ENCODE data around the gene CTDP1. TPM values are rescaled to one million over a fixed set of nuclear protein-coding genes. Genes with fewer than 3 reads are reported as not detected.
"Not testable (repeated sequence)": the region's sequence is repeated elsewhere in the genome, so short reads cannot be mapped to it uniquely, and the experiment has no call there.

The CTDP1 gene
- total RNA-seq, 4 donors from 2014 or later = 20.7 to 36.2 (median 25.8) TPM

DNA sequence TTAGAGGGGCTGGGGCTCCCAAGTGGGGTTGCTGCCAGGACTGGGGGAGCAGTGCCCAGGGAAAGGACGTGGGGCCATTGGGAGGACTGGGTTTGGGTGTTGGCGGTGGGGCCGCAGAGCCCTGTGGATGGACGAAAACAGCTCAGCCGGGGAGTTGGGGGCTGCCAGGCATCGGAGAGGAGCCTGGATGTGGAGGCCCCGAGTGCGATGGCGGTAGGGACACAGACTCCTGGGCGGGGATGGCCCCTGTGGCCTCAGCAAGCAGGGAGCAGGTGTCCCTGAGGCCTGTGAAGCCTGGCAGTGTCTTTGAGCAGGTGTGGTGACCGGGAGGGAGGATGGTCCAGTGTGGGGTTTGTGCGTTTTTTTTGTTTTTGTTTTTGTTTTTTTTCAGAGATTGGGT lies 13.3 kb downstream of the CTDP1 start:
- Histone ChIP-seq H3K4me3 (no peak overlapping the region), H3K27ac (no peak overlapping the region), H3K9me3 (no peaks in the 10 kb centered on the region), H3K27me3 (no peaks in the 10 kb centered on the region), H3K36me3 (peaks cover 0 to 29% (median 0%) of the 10 kb centered on the region in 3 donors), H3K4me1 (no peaks in the 10 kb centered on the region)
- TF ChIP-seq, protein P1, sequence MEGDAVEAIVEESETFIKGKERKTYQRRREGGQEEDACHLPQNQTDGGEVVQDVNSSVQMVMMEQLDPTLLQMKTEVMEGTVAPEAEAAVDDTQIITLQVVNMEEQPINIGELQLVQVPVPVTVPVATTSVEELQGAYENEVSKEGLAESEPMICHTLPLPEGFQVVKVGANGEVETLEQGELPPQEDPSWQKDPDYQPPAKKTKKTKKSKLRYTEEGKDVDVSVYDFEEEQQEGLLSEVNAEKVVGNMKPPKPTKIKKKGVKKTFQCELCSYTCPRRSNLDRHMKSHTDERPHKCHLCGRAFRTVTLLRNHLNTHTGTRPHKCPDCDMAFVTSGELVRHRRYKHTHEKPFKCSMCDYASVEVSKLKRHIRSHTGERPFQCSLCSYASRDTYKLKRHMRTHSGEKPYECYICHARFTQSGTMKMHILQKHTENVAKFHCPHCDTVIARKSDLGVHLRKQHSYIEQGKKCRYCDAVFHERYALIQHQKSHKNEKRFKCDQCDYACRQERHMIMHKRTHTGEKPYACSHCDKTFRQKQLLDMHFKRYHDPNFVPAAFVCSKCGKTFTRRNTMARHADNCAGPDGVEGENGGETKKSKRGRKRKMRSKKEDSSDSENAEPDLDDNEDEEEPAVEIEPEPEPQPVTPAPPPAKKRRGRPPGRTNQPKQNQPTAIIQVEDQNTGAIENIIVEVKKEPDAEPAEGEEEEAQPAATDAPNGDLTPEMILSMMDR (IDR thresholded peaks at IDR 0.05) = no peak
- no peak for TF ChIP-seq POLR2A (IDR thresholded peaks at IDR 0.05)
- peak in 1 of 3 donors; percentile 35 for DNase-seq

DNA sequence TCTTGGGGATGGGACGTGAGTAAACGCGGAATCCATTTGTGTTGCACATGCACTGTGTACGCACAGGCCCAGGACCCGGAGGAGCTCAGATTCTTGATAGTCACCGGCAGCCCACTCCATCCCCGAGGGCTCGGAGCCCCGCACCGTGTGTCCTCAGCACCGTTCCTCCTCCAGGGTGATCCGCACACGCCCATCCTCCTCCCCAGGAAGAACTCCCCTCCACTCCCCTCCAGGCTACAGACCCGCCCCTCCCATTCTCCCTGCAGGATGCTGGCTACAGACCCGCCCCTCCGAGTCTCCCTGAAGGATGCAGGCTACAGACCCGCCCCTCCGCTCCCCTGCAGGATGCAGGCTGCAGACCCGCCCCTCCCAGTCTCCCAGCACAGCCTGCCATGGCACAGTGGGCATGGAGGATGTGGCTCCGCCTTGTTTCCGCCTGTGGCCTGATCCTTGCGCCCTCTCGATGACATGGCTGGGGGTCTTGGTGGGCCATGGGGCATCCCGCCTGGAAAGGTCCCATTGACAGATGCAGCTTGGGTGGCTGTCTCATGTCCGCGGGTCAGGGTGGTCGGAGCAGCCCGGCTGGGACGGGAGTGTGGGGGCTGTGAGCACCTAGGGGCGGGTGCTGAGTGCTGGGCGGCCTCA lies 14.1 kb downstream of the CTDP1 start:
- peak in 1 of 3 donors; percentile 39 for DNase-seq
- peaks cover 0 to 37% (median 0%) of the 10 kb centered on the region in 3 donors for H3K36me3 ChIP-seq
- TF ChIP-seq POLR2A (IDR thresholded peaks at IDR 0.05) = no peak
- TF ChIP-seq, protein P1 (IDR thresholded peaks at IDR 0.05) = no peak
- H3K27me3 ChIP-seq = no peaks in the 10 kb centered on the region
- H3K4me1 ChIP-seq = no peaks in the 10 kb centered on the region
- no peak overlapping the region for H3K27ac ChIP-seq
- H3K9me3 ChIP-seq = no peaks in the 10 kb centered on the region
- H3K4me3 ChIP-seq = no peak overlapping the region

DNA sequence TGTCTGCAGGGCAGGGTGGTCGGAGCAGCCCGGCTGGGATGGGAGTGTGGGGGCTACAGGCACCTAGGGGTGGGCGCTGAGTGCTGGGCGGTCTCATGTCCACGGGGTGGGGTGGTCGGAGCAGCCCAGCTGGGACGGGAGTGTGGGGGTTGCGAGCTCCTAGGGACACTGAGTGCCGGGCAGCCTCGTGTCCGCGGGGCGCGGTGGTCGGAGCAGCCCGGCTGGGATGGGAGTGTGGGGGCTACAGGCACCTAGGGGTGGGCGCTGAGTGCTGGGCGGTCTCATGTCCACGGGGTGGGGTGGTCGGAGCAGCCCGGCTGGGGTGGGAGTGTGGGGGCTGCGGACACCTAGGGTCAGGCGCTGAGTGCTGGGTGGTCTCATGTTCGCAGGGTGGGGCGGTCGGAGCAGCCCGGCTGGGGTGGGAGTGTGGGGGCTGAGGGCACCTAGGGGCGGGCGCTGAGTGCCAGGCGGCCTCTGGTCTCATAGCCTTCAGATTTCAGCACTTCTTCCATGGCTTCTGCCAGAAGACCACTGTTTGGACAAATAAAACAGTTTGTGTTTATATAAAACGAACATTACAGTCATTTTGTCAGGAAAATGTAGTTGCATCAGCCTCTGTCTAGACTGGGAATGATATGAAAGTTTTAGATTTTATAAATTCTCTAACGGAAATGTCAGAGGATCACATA lies 14.7 kb downstream of the CTDP1 start:
- not testable (repeated sequence) for DNase-seq, H3K27me3 ChIP-seq

DNA sequence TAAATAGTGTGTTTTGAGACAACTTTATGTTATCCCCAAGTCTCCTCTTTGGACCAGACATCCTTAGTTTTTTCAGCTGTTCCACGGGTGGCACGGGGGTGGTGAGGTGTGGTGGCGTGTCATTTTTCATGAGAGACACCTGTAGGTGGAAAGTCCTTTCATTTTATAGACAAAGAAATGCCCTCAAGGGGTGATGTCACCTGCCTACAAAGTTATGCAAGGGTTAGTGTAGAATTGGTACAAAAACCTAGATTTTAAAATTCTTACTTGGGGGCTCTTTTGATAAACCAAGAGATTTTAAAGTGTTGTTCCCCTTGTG lies 15.3 kb downstream of the CTDP1 start:
- Histone ChIP-seq H3K4me3 (no peak overlapping the region), H3K4me1 (no peaks in the 10 kb centered on the region), H3K9me3 (no peaks in the 10 kb centered on the region), H3K36me3 (peaks cover 0 to 43% (median 0%) of the 10 kb centered on the region in 3 donors), H3K27ac (no peak overlapping the region), H3K27me3 (no peaks in the 10 kb centered on the region)
- no peak for DNase-seq
- no peak for TF ChIP-seq POLR2A (IDR thresholded peaks at IDR 0.05)
- TF ChIP-seq, protein P1 (IDR thresholded peaks at IDR 0.05) = no peak

More for the DNA sequence above, 14.7 kb downstream of the CTDP1 start:
- not testable (repeated sequence) for H3K4me1 ChIP-seq, H3K27ac ChIP-seq, H3K9me3 ChIP-seq, H3K4me3 ChIP-seq
- peaks cover 0 to 39% (median 0%) of the 10 kb centered on the region in 3 donors for H3K36me3 ChIP-seq

DNA sequence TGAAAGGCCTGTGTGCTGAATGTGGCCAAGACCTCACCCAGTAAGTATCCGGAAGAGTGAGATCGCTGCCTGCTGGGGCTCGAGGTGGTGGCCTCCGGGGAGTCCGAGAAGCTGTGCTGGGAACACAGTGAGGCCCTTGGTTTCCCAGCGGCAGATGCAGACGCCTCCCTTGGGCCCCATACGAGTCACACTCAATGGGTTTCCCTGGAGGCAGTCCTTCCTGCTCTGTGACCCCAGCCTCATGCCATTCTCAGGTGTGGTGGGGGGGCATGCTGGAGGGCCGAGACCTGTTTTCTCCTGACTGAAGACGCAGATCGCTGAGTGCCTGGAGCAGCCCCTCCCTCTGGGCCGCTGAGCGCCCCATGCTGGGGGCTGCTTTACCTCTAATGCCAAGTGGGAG lies 15.7 kb downstream of the CTDP1 start:
- H3K36me3 ChIP-seq = peaks cover 0 to 47% (median 0%) of the 10 kb centered on the region in 3 donors
- no peak for DNase-seq
- H3K27ac ChIP-seq = no peak overlapping the region
- H3K27me3 ChIP-seq = no peaks in the 10 kb centered on the region
- H3K4me1 ChIP-seq = no peaks in the 10 kb centered on the region
- H3K9me3 ChIP-seq = no peaks in the 10 kb centered on the region
- no peak overlapping the region for H3K4me3 ChIP-seq
- TF ChIP-seq POLR2A (IDR thresholded peaks at IDR 0.05) = no peak
- TF ChIP-seq, protein P1 (IDR thresholded peaks at IDR 0.05) = no peak
